WTC11 (cell line): Measurements from ENCODE around the gene DMRTA2.

Experiments
- CTCF ChIP-seq: fragments of 200-600 bp; IDR thresholded peaks from 2 replicates; pipeline ENCODE4 v1.8.0; 2022; ENCODE audit warnings: antibody characterized with exemption
- FOXJ3 ChIP-seq: sonication (generic); formaldehyde crosslinking; IDR thresholded peaks from 2 replicates; pipeline ENCODE4 v1.9.0; 2021; ENCODE audit warnings: missing genetic modification reagents, mild to moderate bottlenecking, borderline replicate concordance
- GRHL2 ChIP-seq: fragments of 250-450 bp; sonication (Bioruptor Pico); IDR thresholded peaks from 2 replicates; pipeline ENCODE4 v1.8.0; 2022; ENCODE audit warnings: mild to moderate bottlenecking, moderate library complexity; ENCODE audit not compliant: insufficient replicate concordance, severe bottlenecking
- PREB ChIP-seq: sonication (generic); formaldehyde crosslinking; IDR thresholded peaks from 2 replicates; pipeline ENCODE4 v1.8.1; 2022; ENCODE audit warnings: mild to moderate bottlenecking, missing genetic modification reagents, moderate library complexity, borderline replicate concordance
- TEAD1 ChIP-seq: sonication (generic); formaldehyde crosslinking; IDR thresholded peaks from 2 replicates; pipeline ENCODE4 v1.8.0; 2022; ENCODE audit warnings: mild to moderate bottlenecking, missing genetic modification reagents
- TF ChIP-seq, protein P1 (sequence below): sonication (generic); formaldehyde crosslinking; IDR thresholded peaks from 2 replicates; pipeline ENCODE4 v1.8.0; 2023; ENCODE audit warnings: missing genetic modification reagents
- TF ChIP-seq, protein P2 (sequence below): sonication (generic); formaldehyde crosslinking; IDR thresholded peaks from 2 replicates; pipeline ENCODE4 v1.8.1; 2023; ENCODE audit warnings: mild to moderate bottlenecking, missing genetic modification reagents, moderate library complexity
- TF ChIP-seq, protein P3 (sequence below): sonication (generic); formaldehyde crosslinking; IDR thresholded peaks from 2 replicates; pipeline ENCODE4 v1.8.0; 2023; ENCODE audit warnings: mild to moderate bottlenecking, missing genetic modification reagents

GRCh38 chr1:50414853-50415234, 8.4 kb downstream of the DMRTA2 start:
- TF ChIP-seq PREB (CRISPR knock-in tag) = no peak
- TF ChIP-seq CTCF = no peak
- no peak for TF ChIP-seq TEAD1
- no peak for TF ChIP-seq FOXJ3 (CRISPR knock-in tag)
- TF ChIP-seq, protein P1, sequence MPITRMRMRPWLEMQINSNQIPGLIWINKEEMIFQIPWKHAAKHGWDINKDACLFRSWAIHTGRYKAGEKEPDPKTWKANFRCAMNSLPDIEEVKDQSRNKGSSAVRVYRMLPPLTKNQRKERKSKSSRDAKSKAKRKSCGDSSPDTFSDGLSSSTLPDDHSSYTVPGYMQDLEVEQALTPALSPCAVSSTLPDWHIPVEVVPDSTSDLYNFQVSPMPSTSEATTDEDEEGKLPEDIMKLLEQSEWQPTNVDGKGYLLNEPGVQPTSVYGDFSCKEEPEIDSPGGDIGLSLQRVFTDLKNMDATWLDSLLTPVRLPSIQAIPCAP (CRISPR knock-in tag) = no peak
- TF ChIP-seq, protein P2, sequence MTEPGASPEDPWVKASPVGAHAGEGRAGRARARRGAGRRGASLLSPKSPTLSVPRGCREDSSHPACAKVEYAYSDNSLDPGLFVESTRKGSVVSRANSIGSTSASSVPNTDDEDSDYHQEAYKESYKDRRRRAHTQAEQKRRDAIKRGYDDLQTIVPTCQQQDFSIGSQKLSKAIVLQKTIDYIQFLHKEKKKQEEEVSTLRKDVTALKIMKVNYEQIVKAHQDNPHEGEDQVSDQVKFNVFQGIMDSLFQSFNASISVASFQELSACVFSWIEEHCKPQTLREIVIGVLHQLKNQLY (CRISPR knock-in tag) = no peak
- TF ChIP-seq, protein P3, sequence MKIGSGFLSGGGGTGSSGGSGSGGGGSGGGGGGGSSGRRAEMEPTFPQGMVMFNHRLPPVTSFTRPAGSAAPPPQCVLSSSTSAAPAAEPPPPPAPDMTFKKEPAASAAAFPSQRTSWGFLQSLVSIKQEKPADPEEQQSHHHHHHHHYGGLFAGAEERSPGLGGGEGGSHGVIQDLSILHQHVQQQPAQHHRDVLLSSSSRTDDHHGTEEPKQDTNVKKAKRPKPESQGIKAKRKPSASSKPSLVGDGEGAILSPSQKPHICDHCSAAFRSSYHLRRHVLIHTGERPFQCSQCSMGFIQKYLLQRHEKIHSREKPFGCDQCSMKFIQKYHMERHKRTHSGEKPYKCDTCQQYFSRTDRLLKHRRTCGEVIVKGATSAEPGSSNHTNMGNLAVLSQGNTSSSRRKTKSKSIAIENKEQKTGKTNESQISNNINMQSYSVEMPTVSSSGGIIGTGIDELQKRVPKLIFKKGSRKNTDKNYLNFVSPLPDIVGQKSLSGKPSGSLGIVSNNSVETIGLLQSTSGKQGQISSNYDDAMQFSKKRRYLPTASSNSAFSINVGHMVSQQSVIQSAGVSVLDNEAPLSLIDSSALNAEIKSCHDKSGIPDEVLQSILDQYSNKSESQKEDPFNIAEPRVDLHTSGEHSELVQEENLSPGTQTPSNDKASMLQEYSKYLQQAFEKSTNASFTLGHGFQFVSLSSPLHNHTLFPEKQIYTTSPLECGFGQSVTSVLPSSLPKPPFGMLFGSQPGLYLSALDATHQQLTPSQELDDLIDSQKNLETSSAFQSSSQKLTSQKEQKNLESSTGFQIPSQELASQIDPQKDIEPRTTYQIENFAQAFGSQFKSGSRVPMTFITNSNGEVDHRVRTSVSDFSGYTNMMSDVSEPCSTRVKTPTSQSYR = no peak
- no peak for TF ChIP-seq GRHL2 (CRISPR knock-in tag)
